Liver (tissue), 3 donors: ENCODE data around the gene TRMT2A.

Experiments
- EGR1 ChIP-seq, 2 donors: IDR thresholded peaks; 2 replicates each; pipeline ENCODE4 v1.6.1; 2016 to 2018; ENCODE audit warnings: antibody characterized with exemption in 2 of 2, low read depth in 2 of 2
- FOXA2 ChIP-seq: IDR thresholded peaks from 2 replicates; pipeline ENCODE4 v1.6.1; 2016; ENCODE audit warnings: antibody characterized with exemption
- HNF4A ChIP-seq, 2 donors: conservative IDR thresholded peaks; 2 replicates each; pipeline ENCODE4 v1.6.1; 2016; ENCODE audit warnings: antibody characterized with exemption in 2 of 2, mild to moderate bottlenecking in 2 of 2
- JUND ChIP-seq, 2 donors: IDR thresholded peaks; 2 replicates each; pipeline ENCODE4 v1.6.1; 2016; ENCODE audit warnings: antibody characterized with exemption in 2 of 2
- RAD21 ChIP-seq, 2 donors: IDR thresholded peaks; 2 replicates each; pipeline ENCODE4 v1.6.1; 2016; ENCODE audit warnings: antibody characterized with exemption in 2 of 2, mild to moderate bottlenecking in 2 of 2
- RXRA ChIP-seq, 2 donors: IDR thresholded peaks; 2 replicates each; pipeline ENCODE4 v1.6.1; 2017 to 2018; ENCODE audit warnings: antibody characterized with exemption in 2 of 2, mild to moderate bottlenecking in 1 of 2
- SP1 ChIP-seq: IDR thresholded peaks from 2 replicates; pipeline ENCODE4 v1.6.1; 2018; ENCODE audit warnings: antibody characterized with exemption, mild to moderate bottlenecking
- TAF1 ChIP-seq: conservative IDR thresholded peaks from 2 replicates; pipeline ENCODE4 v1.6.1; 2016; ENCODE audit warnings: antibody characterized with exemption, mild to moderate bottlenecking
- YY1 ChIP-seq: IDR thresholded peaks from 2 replicates; pipeline ENCODE4 v1.6.1; 2016; ENCODE audit warnings: antibody characterized with exemption, mild to moderate bottlenecking
- TF ChIP-seq, protein P1 (sequence below): fragments of 150-350 bp; IDR thresholded peaks from 2 replicates; pipeline ENCODE4 v1.5.1; 2017; ENCODE audit warnings: improper control_type of control experiment, low read depth, low read length; ENCODE audit not compliant: missing input control
- TF ChIP-seq, protein P2 (sequence below): IDR thresholded peaks from 2 replicates; pipeline ENCODE4 v1.6.1; 2016; ENCODE audit warnings: antibody characterized with exemption
- TF ChIP-seq, protein P3 (sequence below): IDR thresholded peaks from 2 replicates; pipeline ENCODE4 v1.6.1; 2016; ENCODE audit warnings: antibody characterized with exemption, mild to moderate bottlenecking
- donor health status: healthy.
- donor health status: healthy.

DNA sequence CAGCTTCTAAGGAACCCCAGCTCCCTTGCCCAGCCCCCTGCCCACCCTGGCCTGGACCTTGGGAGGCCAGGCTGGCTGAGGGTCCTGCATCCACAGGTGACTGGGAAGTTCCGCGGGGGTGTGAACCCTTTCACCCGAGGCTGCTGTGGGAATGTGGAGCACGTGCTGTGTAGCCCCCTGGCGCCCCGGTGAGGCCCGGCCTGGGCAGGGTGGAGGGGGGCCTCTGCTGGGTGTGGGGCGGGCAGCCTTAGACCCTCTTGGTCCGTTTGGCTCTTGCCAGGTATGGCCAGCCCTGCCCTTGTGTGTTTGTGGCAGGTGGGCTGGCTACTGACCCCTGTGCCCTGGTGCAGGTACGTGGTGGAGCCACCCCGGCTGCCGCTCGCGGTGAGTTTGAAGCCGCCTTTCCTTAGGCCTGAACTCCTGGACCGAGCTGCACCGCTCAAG lies 23.5 kb upstream of the TRMT2A start:
- no peak for TF ChIP-seq RAD21 (IDR thresholded peaks at IDR 0.05)
- TF ChIP-seq YY1 = no peak
- TF ChIP-seq, protein P1, sequence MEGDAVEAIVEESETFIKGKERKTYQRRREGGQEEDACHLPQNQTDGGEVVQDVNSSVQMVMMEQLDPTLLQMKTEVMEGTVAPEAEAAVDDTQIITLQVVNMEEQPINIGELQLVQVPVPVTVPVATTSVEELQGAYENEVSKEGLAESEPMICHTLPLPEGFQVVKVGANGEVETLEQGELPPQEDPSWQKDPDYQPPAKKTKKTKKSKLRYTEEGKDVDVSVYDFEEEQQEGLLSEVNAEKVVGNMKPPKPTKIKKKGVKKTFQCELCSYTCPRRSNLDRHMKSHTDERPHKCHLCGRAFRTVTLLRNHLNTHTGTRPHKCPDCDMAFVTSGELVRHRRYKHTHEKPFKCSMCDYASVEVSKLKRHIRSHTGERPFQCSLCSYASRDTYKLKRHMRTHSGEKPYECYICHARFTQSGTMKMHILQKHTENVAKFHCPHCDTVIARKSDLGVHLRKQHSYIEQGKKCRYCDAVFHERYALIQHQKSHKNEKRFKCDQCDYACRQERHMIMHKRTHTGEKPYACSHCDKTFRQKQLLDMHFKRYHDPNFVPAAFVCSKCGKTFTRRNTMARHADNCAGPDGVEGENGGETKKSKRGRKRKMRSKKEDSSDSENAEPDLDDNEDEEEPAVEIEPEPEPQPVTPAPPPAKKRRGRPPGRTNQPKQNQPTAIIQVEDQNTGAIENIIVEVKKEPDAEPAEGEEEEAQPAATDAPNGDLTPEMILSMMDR = no peak
- no peak for TF ChIP-seq SP1
- no peak for TF ChIP-seq EGR1 (IDR thresholded peaks at IDR 0.05; ENCODE audit: low read depth in 2 of 2)
- TF ChIP-seq JUND (IDR thresholded peaks at IDR 0.05) = no peak
- no peak for TF ChIP-seq RXRA (IDR thresholded peaks at IDR 0.05)
- no peak for TF ChIP-seq TAF1
- TF ChIP-seq, protein P2, sequence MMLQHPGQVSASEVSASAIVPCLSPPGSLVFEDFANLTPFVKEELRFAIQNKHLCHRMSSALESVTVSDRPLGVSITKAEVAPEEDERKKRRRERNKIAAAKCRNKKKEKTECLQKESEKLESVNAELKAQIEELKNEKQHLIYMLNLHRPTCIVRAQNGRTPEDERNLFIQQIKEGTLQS = no peak
- TF ChIP-seq FOXA2 = no peak
- TF ChIP-seq HNF4A (conservative IDR thresholded peaks at IDR 0.05) = no peak
- TF ChIP-seq, protein P3, sequence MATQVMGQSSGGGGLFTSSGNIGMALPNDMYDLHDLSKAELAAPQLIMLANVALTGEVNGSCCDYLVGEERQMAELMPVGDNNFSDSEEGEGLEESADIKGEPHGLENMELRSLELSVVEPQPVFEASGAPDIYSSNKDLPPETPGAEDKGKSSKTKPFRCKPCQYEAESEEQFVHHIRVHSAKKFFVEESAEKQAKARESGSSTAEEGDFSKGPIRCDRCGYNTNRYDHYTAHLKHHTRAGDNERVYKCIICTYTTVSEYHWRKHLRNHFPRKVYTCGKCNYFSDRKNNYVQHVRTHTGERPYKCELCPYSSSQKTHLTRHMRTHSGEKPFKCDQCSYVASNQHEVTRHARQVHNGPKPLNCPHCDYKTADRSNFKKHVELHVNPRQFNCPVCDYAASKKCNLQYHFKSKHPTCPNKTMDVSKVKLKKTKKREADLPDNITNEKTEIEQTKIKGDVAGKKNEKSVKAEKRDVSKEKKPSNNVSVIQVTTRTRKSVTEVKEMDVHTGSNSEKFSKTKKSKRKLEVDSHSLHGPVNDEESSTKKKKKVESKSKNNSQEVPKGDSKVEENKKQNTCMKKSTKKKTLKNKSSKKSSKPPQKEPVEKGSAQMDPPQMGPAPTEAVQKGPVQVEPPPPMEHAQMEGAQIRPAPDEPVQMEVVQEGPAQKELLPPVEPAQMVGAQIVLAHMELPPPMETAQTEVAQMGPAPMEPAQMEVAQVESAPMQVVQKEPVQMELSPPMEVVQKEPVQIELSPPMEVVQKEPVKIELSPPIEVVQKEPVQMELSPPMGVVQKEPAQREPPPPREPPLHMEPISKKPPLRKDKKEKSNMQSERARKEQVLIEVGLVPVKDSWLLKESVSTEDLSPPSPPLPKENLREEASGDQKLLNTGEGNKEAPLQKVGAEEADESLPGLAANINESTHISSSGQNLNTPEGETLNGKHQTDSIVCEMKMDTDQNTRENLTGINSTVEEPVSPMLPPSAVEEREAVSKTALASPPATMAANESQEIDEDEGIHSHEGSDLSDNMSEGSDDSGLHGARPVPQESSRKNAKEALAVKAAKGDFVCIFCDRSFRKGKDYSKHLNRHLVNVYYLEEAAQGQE = no peak
